Globus pallidus (tissue), 1 donor: ENCODE measurements around the gene KLHDC1.
"Not testable (repeated sequence)": the region's sequence is repeated elsewhere in the genome, so short reads cannot be mapped to it uniquely, and the experiment has no call there.

Source experiments
- DNase-seq: peaks from one replicate; pipeline ENCODE4 v3.0.0-alpha.2; 2015; ENCODE audit warnings: low spot score

Gene KLHDC1

GRCh38 chr14:49727171-49727570, 34.3 kb downstream of the KLHDC1 start:
- peak; percentile 14 for DNase-seq

GRCh38 chr14:49732896-49733295, 40.0 kb downstream of the KLHDC1 start:
- DNase-seq: peak; percentile 74

- DNase-seq: no peak
These were observed 40.9 kb downstream of the KLHDC1 start for GRCh38 chr14:49733836-49734235.

GRCh38 chr14:49735669-49736068, 42.7 kb downstream of the KLHDC1 start:
- not testable (repeated sequence) for DNase-seq

- no peak for DNase-seq
These were observed 52.3 kb downstream of the KLHDC1 start for GRCh38 chr14:49745191-49745590.

- not testable (repeated sequence) for DNase-seq
These were observed 53.6 kb downstream of the KLHDC1 start for GRCh38 chr14:49746476-49746875.

GRCh38 chr14:49754570-49755097, 61.7 kb downstream of the KLHDC1 start:
- DNase-seq: no peak

- no peak for DNase-seq
These were observed 62.5 kb downstream of the KLHDC1 start for GRCh38 chr14:49755378-49755777.

- no peak for DNase-seq
These were observed 69.1 kb downstream of the KLHDC1 start for GRCh38 chr14:49761839-49762551.

- DNase-seq: peak; percentile 3
These were observed 73.9 kb downstream of the KLHDC1 start for GRCh38 chr14:49766839-49767238.

GRCh38 chr14:49767270-49767570, 74.3 kb downstream of the KLHDC1 start:
- DNase-seq: no peak

- DNase-seq: peak; percentile 87
These were observed 74.8 kb downstream of the KLHDC1 start, which contains the start of gene KLHDC2 for GRCh38 chr14:49767571-49768300. TSS of gene KLHDC2 (plus strand) at chr14:49768153. CDS start at chr14:49768469, 316 bp downstream.

- DNase-seq: peak; percentile 42
These were observed 75.6 kb downstream of the KLHDC1 start for GRCh38 chr14:49768301-49769121.

GRCh38 chr14:49769171-49769570, 76.3 kb downstream of the KLHDC1 start:
- DNase-seq: peak; percentile 3

GRCh38 chr14:49769581-49770211, 76.8 kb downstream of the KLHDC1 start:
- no peak for DNase-seq

GRCh38 chr14:49770212-49770817, 77.4 kb downstream of the KLHDC1 start:
- DNase-seq: no peak

- not testable (repeated sequence) for DNase-seq
These were observed 78.8 kb downstream of the KLHDC1 start for GRCh38 chr14:49771691-49772090.

- no peak for DNase-seq
These were observed 81.2 kb downstream of the KLHDC1 start for GRCh38 chr14:49774106-49774505.

GRCh38 chr14:49778421-49778820, 85.5 kb downstream of the KLHDC1 start:
- no peak for DNase-seq

GRCh38 chr14:49781040-49781439, 88.1 kb downstream of the KLHDC1 start:
- DNase-seq: not testable (repeated sequence)

GRCh38 chr14:49783394-49784014, 90.6 kb downstream of the KLHDC1 start:
- no peak for DNase-seq
